SK-N-SH (cell line): ENCODE data around the gene FGFBP1. TPM values are rescaled to one million over a fixed set of nuclear protein-coding genes. Genes with fewer than 3 reads are reported as not detected.
A peak's percentile ranks its signal among the peaks of the same experiment; 100 is the strongest.

Experiments used
- CTCF ChIA-PET: fragments of 300-600, 350-600 bp; formaldehyde crosslinking; extraction: SDS; loops from one replicate; lab custom pipeline; 2021; lab: Yijun Ruan, JAX
- POLR2A ChIA-PET: fragments of 350-600 bp; sonication (Branson Sonifier 250); formaldehyde crosslinking; extraction: SDS; loops from one replicate; lab custom pipeline; 2020; ENCODE audit warnings: antibody characterized with exemption, inconsistent platforms; lab: Yijun Ruan, JAX
- DNase-seq: peaks from one replicate; pipeline ENCODE4 v3.0.0; 2012
- H2AFZ ChIP-seq: fragments of 200-600 bp; sonication (generic); 2 replicates; pipeline ENCODE4 v1.8.1; 2016; ENCODE audit warnings: antibody characterized with exemption, mild to moderate bottlenecking, low read depth
- H3F3A ChIP-seq: fragments of 200-600 bp; sonication (generic); replicated peaks from 2 replicates; pipeline ENCODE3; 2016; ENCODE audit warnings: antibody characterized with exemption, mild to moderate bottlenecking; ENCODE audit not compliant: insufficient read depth
- H3K27ac ChIP-seq, 2 experiments: fragments of 200-500 bp in 1 of 2; fragments of 200-600 bp in 1 of 2; sonication (Bioruptor generic) in 1 of 2; sonication (generic), shearing (Covaris generic) in 1 of 2; 2 replicates each; pipeline versions ENCODE4 v1.5.1 to v1.6.1; 2014 to 2016; ENCODE audit warnings: low read depth in 2 of 2, inconsistent platforms in 1 of 2, low read length in 1 of 2, mild to moderate bottlenecking in 1 of 2, mixed read lengths in 1 of 2
- H3K27me3 ChIP-seq: fragments of 200-600 bp; sonication (generic), shearing (Covaris generic); 2 replicates; pipeline ENCODE4 v1.6.1; 2016; ENCODE audit warnings: mixed run types; ENCODE audit not compliant: insufficient read depth
- H3K36me3 ChIP-seq, 2 experiments: fragments of 200-500 bp in 1 of 2; fragments of 200-600 bp in 1 of 2; sonication (Bioruptor generic) in 1 of 2; sonication (generic) in 1 of 2; replicated peaks in 1 of 2; 2 replicates each; pipeline versions ENCODE3 to v1.5.1; 2014 to 2016; ENCODE audit warnings: low read length in 1 of 2, mild to moderate bottlenecking in 1 of 2; ENCODE audit not compliant: insufficient read depth in 2 of 2, control insufficient read depth in 1 of 2
- H3K4me1 ChIP-seq, 2 experiments: fragments of 200-500 bp in 1 of 2; fragments of 200-600 bp in 1 of 2; sonication (Bioruptor generic) in 1 of 2; sonication (generic), shearing (Covaris generic) in 1 of 2; 2 replicates each; pipeline versions ENCODE4 v1.5.1 to v1.6.1; 2014 to 2016; ENCODE audit warnings: low read depth in 1 of 2, low read length in 1 of 2, mixed run types in 1 of 2; ENCODE audit not compliant: insufficient read depth in 2 of 2, control insufficient read depth in 1 of 2
- H3K4me2 ChIP-seq: fragments of 200-600 bp; sonication (generic), shearing (Covaris generic); 2 replicates; pipeline ENCODE4 v1.6.1; 2017; ENCODE audit warnings: mixed run types
- H3K4me3 ChIP-seq, 2 experiments: fragments of 200-500 bp in 1 of 2; fragments of 200-600 bp in 1 of 2; sonication (Bioruptor generic) in 1 of 2; sonication (generic), shearing (Covaris generic) in 1 of 2; 2 replicates each; pipeline versions ENCODE4 v1.5.1 to v1.8.1; 2014 to 2016; ENCODE audit warnings: low read depth in 2 of 2, inconsistent platforms in 1 of 2, low read length in 1 of 2, mild to moderate bottlenecking in 1 of 2, mixed read lengths in 1 of 2, moderate library complexity in 1 of 2
- H3K79me2 ChIP-seq: fragments of 200-600 bp; sonication (generic); 2 replicates; pipeline ENCODE4 v1.8.1; 2017; ENCODE audit warnings: mild to moderate bottlenecking; ENCODE audit not compliant: insufficient read depth
- H3K9ac ChIP-seq: fragments of 200-600 bp; sonication (generic); 2 replicates; pipeline ENCODE4 v1.6.1; 2017; ENCODE audit warnings: mixed run types
- H3K9me2 ChIP-seq: fragments of 200-600 bp; sonication (generic); 2 replicates; pipeline ENCODE4 v1.6.1; 2017; ENCODE audit warnings: mixed run types
- H3K9me3 ChIP-seq: fragments of 200-600 bp; sonication (generic); 2 replicates; pipeline ENCODE4 v1.6.1; 2017; ENCODE audit warnings: mixed run types, mild to moderate bottlenecking, moderate library complexity
- H4K20me1 ChIP-seq: fragments of 200-600 bp; sonication (generic); 2 replicates; pipeline ENCODE4 v1.6.1; 2017; ENCODE audit warnings: mild to moderate bottlenecking, mixed run types; ENCODE audit not compliant: insufficient read depth
- ELF1 ChIP-seq: IDR thresholded peaks from 2 replicates; pipeline ENCODE4 v1.4.0; 2012
- EZH2phosphoT487 ChIP-seq: fragments of 200-600 bp; sonication (generic); IDR thresholded peaks from 2 replicates; pipeline ENCODE4 v1.6.1; 2017; ENCODE audit warnings: low read depth, mixed run types, mild to moderate bottlenecking, antibody characterized with exemption, moderate library complexity, borderline replicate concordance
- FOXM1 ChIP-seq: IDR thresholded peaks from 2 replicates; pipeline ENCODE4 v1.4.0; 2012; ENCODE audit warnings: low read depth, mild to moderate bottlenecking
- GABPA ChIP-seq: IDR thresholded peaks from 2 replicates; pipeline ENCODE4 v1.4.0; 2012; ENCODE audit warnings: low read depth, mild to moderate bottlenecking
- GATA2 ChIP-seq: sonication (generic); formaldehyde crosslinking; IDR thresholded peaks from 2 replicates; pipeline ENCODE4 v1.5.0; 2020; ENCODE audit warnings: mild to moderate bottlenecking, missing genetic modification reagents
- JUND ChIP-seq: IDR thresholded peaks from 2 replicates; pipeline ENCODE4 v1.4.0; 2012
- MAX ChIP-seq: IDR thresholded peaks from 2 replicates; pipeline ENCODE4 v1.4.0; 2012; ENCODE audit warnings: low read depth
- MEF2A ChIP-seq: IDR thresholded peaks from 2 replicates; pipeline ENCODE4 v1.4.0; 2012; ENCODE audit warnings: low read depth, borderline replicate concordance
- MXI1 ChIP-seq: IDR thresholded peaks from 2 replicates; pipeline ENCODE4 v1.6.1; 2012; ENCODE audit warnings: mild to moderate bottlenecking, low read depth, low read length, improper control_type of control experiment
- NRF1 ChIP-seq: IDR thresholded peaks from 2 replicates; pipeline ENCODE4 v1.6.1; 2012; ENCODE audit warnings: low read depth, mild to moderate bottlenecking, low read length
- PBX3 ChIP-seq: IDR thresholded peaks from 2 replicates; pipeline ENCODE4; 2012
- RAD21 ChIP-seq: IDR thresholded peaks from 2 replicates; pipeline ENCODE4 v1.6.1; 2012; ENCODE audit warnings: mild to moderate bottlenecking, low read length
- REST ChIP-seq: IDR thresholded peaks from 2 replicates; pipeline ENCODE4 v1.6.1; 2012; ENCODE audit warnings: mild to moderate bottlenecking, low read depth, low read length, moderate library complexity
- RFX5 ChIP-seq: IDR thresholded peaks from 2 replicates; pipeline ENCODE4 v1.6.1; 2012; ENCODE audit warnings: mild to moderate bottlenecking, improper control_type of control experiment, low read length
- SMC3 ChIP-seq: IDR thresholded peaks from 2 replicates; pipeline ENCODE4 v1.6.1; 2012; ENCODE audit warnings: low read depth, low read length, improper control_type of control experiment
- TCF12 ChIP-seq: IDR thresholded peaks from 2 replicates; pipeline ENCODE4 v1.4.0; 2012
- USF1 ChIP-seq: IDR thresholded peaks from 2 replicates; pipeline ENCODE4 v1.4.0; 2012; ENCODE audit warnings: low read depth, borderline replicate concordance
- USF2 ChIP-seq: fragments of 150-350 bp; IDR thresholded peaks from 2 replicates; pipeline ENCODE4 v1.6.1; 2017; ENCODE audit warnings: antibody characterized with exemption, low read length, low read depth, borderline replicate concordance
- YY1 ChIP-seq: IDR thresholded peaks from 2 replicates; pipeline ENCODE4 v1.4.0; 2012; ENCODE audit warnings: low read depth, mild to moderate bottlenecking
- ZBTB33 ChIP-seq: IDR thresholded peaks from 2 replicates; pipeline ENCODE4 v1.4.0; 2012; ENCODE audit warnings: low read depth, borderline replicate concordance
- WGBS: methylation state at CpG from one replicate; pipeline ENCODE4 v1.1.6; 2017; ENCODE audit warnings: low lambda C conversion rate; 5-methylcytosine and 5-hydroxymethylcytosine counted together
- polyA plus RNA-seq, 3 experiments: library from polyadenylated mRNA; depleted of rRNA; stranded (reverse); fragments of >200 nt; gene quantifications; 2 replicates each; pipeline ENCODE4 v1.2.3, GENCODE V29; 2012
- TF ChIP-seq, protein P1 (sequence below): fragments of 200-600 bp; sonication (generic); IDR thresholded peaks from 2 replicates; pipeline ENCODE4 v1.6.1; 2017; ENCODE audit warnings: antibody characterized with exemption, mild to moderate bottlenecking, moderate library complexity

FGFBP1 gene
- polyA plus RNA-seq, 1 of the 3 experiments (the other 2 are of a cell fraction), result 0.13 TPM

DNA sequence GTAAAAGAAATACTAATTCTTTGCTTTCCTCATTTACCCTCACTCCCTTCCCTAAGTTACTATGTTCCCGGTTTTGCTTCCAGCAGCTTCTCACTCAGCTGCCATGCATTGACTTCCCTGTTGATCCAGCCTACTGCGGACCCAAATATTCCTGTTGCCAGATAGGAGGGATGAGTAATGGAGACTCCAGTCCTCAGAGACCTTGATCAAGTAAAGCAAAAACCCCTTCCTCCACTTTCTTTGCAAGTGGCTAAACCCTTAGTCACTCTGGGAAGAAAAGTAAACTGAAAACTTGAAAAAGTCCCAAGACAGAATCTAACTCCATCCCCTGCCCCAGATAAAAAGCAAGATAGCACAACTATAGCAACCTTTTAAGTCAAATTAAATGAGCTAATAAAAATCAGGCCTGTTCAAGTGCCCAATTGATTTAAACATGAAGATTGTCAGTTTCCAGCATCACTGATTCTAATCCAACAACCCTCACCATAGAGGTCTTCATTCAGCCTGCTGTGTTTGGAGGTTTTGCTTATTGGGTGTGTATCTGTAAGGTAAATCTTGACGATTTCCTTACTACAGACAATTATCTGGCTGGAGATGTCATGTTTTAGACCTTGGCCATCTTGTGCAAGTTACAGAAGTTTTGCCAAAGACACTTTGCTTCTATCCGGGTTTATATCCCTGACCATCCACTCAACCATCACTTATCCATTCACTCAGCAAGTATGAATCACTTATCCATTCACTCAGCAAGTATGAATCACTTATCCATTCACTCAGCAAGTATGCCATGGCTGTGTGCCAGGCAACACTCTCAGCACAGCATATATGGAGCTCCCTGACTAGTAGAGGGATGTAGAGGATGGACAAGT lies 17.6 kb downstream of the FGFBP1 start:
- POLR2A ChIA-PET, result interaction anchor here (1.1 kb wide), 1 partner anchor 23 kb away, joined by 3 read pairs; no protein-coding TSS in a partner anchor
- WGBS, result 16% methylated on average over 4 of the region's 4 CpGs
- no peaks in the 10 kb centered on the region for H3K27me3 ChIP-seq
- TF ChIP-seq USF1 (no peak), MEF2A (no peak), SMC3 (no peak), FOXM1 (peak; percentile 40; the same call in 1 of the 2 replicates), ZBTB33 (peak; percentile 74; the same call in 1 of the 2 replicates), RAD21 (no peak), MAX (peak; percentile 45; the same call in 1 of the 2 replicates), GABPA (no peak), RFX5 (no peak), PBX3 (peak; percentile 80), YY1 (peak; percentile 27), NRF1 (no peak), TCF12 (peak; percentile 81), EZH2phosphoT487 (no peak), JUND (peak; percentile 99), REST (peak; percentile 41; the same call in 1 of the 2 replicates), USF2 (no peak), GATA2 (CRISPR knock-in tag) (no peak), ELF1 (no peak), MXI1 (no peak)
- TF ChIP-seq, protein P1, sequence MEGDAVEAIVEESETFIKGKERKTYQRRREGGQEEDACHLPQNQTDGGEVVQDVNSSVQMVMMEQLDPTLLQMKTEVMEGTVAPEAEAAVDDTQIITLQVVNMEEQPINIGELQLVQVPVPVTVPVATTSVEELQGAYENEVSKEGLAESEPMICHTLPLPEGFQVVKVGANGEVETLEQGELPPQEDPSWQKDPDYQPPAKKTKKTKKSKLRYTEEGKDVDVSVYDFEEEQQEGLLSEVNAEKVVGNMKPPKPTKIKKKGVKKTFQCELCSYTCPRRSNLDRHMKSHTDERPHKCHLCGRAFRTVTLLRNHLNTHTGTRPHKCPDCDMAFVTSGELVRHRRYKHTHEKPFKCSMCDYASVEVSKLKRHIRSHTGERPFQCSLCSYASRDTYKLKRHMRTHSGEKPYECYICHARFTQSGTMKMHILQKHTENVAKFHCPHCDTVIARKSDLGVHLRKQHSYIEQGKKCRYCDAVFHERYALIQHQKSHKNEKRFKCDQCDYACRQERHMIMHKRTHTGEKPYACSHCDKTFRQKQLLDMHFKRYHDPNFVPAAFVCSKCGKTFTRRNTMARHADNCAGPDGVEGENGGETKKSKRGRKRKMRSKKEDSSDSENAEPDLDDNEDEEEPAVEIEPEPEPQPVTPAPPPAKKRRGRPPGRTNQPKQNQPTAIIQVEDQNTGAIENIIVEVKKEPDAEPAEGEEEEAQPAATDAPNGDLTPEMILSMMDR, result no peak

More for the DNA sequence above, 17.6 kb downstream of the FGFBP1 start:
- Histone ChIP-seq H3K4me2 (peak overlapping the region; percentile 59), H3K36me3 (no peaks in the 10 kb centered on the region), H3F3A (peaks cover 18% of the 10 kb centered on the region), H3K4me1 (peaks cover 11 to 13% of the 10 kb centered on the region in 2 experiments; a peak in 2 of 4 replicates), H3K4me3 (peak overlapping the region in 1 of 2 experiments; percentile 13; a peak in 1 of 4 replicates), H4K20me1 (no peaks in the 10 kb centered on the region), H2AFZ (peak overlapping the region; percentile 65; the same call in 1 of the 2 replicates), H3K9ac (peak overlapping the region; percentile 63), H3K27ac (peak overlapping the region in 1 of 2 experiments; percentile 98; a peak in 3 of 4 replicates), H3K9me3 (no peaks in the 10 kb centered on the region), H3K79me2 (no peaks in the 10 kb centered on the region), H3K9me2 (no peaks in the 10 kb centered on the region)
- DNase-seq, result no peak
- CTCF ChIA-PET, result interaction anchor here (1.1 to 1.3 kb wide), 3 partner anchors 19 to 115 kb away, joined by 3 to 5 read pairs (median 3); no protein-coding TSS in a partner anchor
